Parathyroid adenoma (tissue), 2 donors: ENCODE measurements around the gene CDK11B.

Experiments
- H2AFZ ChIP-seq: fragments of 300-600 bp; sonication (generic); one replicate; pipeline ENCODE4 v1.7.0; 2017; ENCODE audit warnings: antibody characterized with exemption, mild to moderate bottlenecking
- H3K27ac ChIP-seq: fragments of 300-600 bp; sonication (generic); one replicate; pipeline ENCODE4 v1.7.0; 2017
- H3K27me3 ChIP-seq: fragments of 300-600 bp; sonication (generic); one replicate; pipeline ENCODE4 v1.7.0; 2017; ENCODE audit warnings: low read length; ENCODE audit not compliant: control insufficient read depth, insufficient read depth
- H3K36me3 ChIP-seq: fragments of 300-600 bp; sonication (generic); one replicate; pipeline ENCODE4 v1.7.0; 2017; ENCODE audit warnings: low read length; ENCODE audit not compliant: control insufficient read depth, insufficient read depth
- H3K4me1 ChIP-seq: fragments of 300-600 bp; sonication (generic); one replicate; pipeline ENCODE4 v1.7.0; 2017; ENCODE audit warnings: control low read depth
- H3K4me2 ChIP-seq: fragments of 300-600 bp; sonication (generic); one replicate; pipeline ENCODE4 v1.7.0; 2017; ENCODE audit warnings: low read length
- H3K4me3 ChIP-seq: fragments of 300-600 bp; sonication (generic); one replicate; pipeline ENCODE4 v1.7.0; 2017; ENCODE audit warnings: low read depth, low read length
- H3K79me2 ChIP-seq: fragments of 300-600 bp; sonication (generic); one replicate; pipeline ENCODE4 v1.7.0; 2017; ENCODE audit warnings: control low read depth
- H3K9ac ChIP-seq: fragments of 300-600 bp; sonication (generic); one replicate; pipeline ENCODE4 v1.7.0; 2017; ENCODE audit warnings: mild to moderate bottlenecking
- H3K9me3 ChIP-seq: fragments of 300-600 bp; sonication (generic); one replicate; pipeline ENCODE4 v1.7.0; 2017; ENCODE audit warnings: low read length; ENCODE audit not compliant: control insufficient read depth
- TF ChIP-seq, protein P1 (sequence below): fragments of 300-600 bp; sonication (generic); IDR thresholded peaks from one replicate; pipeline ENCODE4 v1.7.0; 2017; ENCODE audit warnings: antibody characterized with exemption, mild to moderate bottlenecking
- donor health status: primary hyperparathyroidism.

CDK11B gene

DNA sequence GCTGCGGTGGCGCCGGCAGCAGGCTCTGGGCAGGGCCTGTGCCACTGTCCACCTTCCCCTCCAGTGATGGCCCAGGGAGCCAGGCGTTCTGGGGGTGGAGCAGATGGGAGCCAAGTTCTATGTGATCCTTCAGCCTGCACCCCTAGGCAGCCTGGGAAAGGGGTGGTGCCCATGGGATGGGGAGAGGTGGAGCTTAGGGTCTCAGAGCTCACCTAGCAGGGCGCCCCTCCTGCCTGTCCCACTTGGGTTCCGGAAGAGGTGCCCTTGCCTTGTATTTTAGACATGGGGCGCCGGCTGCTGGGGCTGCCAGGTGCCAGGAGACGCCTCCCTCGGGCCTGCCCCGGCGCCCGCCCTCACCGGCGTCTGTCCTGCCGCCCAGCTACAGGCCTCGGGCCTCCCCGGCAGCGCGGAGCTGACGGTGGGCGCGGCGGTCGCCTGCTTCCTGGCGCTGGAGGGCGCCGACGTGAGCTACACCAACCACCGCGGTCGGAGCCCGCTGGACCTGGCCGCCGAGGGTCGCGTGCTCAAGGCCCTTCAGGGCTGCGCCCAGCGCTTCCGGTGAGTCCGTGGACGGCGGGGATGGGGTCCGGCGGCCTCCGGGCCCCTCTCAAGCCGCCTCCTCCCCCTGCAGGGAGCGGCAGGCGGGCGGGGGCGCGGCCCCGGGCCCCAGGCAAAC, 29.9 kb downstream of the CDK11B start:
- Histone ChIP-seq H3K9ac (no peak overlapping the region), H3K9me3 (no peaks in the 10 kb centered on the region), H2AFZ (no peak overlapping the region), H3K79me2 (no peaks in the 10 kb centered on the region), H3K27me3 (no peaks in the 10 kb centered on the region), H3K4me2 (no peak overlapping the region), H3K4me1 (no peaks in the 10 kb centered on the region), H3K27ac (no peak overlapping the region), H3K4me3 (no peak overlapping the region), H3K36me3 (no peaks in the 10 kb centered on the region)
- TF ChIP-seq, protein P1, sequence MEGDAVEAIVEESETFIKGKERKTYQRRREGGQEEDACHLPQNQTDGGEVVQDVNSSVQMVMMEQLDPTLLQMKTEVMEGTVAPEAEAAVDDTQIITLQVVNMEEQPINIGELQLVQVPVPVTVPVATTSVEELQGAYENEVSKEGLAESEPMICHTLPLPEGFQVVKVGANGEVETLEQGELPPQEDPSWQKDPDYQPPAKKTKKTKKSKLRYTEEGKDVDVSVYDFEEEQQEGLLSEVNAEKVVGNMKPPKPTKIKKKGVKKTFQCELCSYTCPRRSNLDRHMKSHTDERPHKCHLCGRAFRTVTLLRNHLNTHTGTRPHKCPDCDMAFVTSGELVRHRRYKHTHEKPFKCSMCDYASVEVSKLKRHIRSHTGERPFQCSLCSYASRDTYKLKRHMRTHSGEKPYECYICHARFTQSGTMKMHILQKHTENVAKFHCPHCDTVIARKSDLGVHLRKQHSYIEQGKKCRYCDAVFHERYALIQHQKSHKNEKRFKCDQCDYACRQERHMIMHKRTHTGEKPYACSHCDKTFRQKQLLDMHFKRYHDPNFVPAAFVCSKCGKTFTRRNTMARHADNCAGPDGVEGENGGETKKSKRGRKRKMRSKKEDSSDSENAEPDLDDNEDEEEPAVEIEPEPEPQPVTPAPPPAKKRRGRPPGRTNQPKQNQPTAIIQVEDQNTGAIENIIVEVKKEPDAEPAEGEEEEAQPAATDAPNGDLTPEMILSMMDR, result no peak

- H3K27ac ChIP-seq, result no peak overlapping the region
- no peaks in the 10 kb centered on the region for H3K79me2 ChIP-seq
- H3K27me3 ChIP-seq, result no peaks in the 10 kb centered on the region
- no peak overlapping the region for H3K9ac ChIP-seq
- H3K4me1 ChIP-seq, result no peaks in the 10 kb centered on the region
- no peaks in the 10 kb centered on the region for H3K36me3 ChIP-seq
- TF ChIP-seq, protein P1, result no peak
- no peak overlapping the region for H3K4me3 ChIP-seq
- H3K4me2 ChIP-seq, result no peak overlapping the region
- no peak overlapping the region for H2AFZ ChIP-seq
- no peaks in the 10 kb centered on the region for H3K9me3 ChIP-seq
Observed at GRCh38 chr1:1627829-1628753, 30.7 kb downstream of the CDK11B start.

GRCh38 chr1:1627261-1627828, 31.5 kb downstream of the CDK11B start:
- Histone ChIP-seq H3K4me3 (no peak overlapping the region), H3K4me2 (no peak overlapping the region), H2AFZ (no peak overlapping the region), H3K4me1 (no peaks in the 10 kb centered on the region), H3K27ac (no peak overlapping the region), H3K9me3 (no peaks in the 10 kb centered on the region), H3K9ac (no peak overlapping the region), H3K36me3 (no peaks in the 10 kb centered on the region), H3K27me3 (no peaks in the 10 kb centered on the region), H3K79me2 (no peaks in the 10 kb centered on the region)
- TF ChIP-seq, protein P1, result no peak

DNA sequence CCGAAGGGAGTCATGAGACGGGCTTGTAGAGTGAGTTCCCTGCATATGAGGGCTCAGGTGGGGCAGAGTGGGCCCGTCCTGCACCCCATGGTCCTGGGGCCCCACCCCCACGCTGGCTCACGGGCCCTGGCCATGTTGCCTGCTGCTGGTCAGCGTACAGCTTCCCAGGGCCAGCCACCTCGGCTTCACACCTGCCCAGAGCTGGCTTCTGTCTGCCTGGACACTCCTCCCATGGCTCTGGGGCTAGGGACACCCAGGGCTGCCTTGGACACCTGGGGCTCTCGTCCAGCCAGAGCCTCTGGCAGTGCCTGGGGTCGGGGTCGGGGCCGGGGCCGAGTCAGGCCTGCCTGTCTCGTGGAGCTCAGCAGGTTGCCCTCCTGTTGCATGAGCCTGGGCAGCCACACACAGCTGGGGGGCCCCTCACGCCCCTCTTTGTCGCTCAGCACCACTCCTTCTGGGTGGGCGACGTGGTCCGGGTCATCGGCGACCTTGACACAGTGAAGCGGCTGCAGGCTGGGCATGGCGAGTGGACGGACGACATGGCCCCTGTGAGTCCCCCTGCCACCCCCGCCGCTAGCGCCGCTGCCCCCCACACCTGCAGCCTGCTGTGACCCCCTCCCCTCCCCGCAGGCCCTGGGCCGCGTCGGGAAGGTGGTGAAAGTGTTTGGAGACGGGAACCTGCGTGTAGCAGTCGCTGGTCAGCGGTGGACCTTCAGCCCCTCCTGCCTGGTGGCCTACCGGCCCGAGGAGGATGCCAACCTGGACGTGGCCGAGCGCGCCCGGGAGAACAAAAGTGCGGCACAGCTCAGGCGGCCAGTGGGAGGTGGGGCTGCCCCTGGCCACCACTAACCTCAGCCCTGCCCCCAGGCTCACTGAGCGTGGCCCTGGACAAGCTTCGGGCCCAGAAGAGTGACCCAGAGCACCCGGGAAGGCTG, 32.3 kb downstream of the CDK11B start:
- Histone ChIP-seq H2AFZ (no peak overlapping the region), H3K27me3 (no peaks in the 10 kb centered on the region), H3K9ac (no peak overlapping the region), H3K4me1 (no peaks in the 10 kb centered on the region), H3K36me3 (no peaks in the 10 kb centered on the region), H3K9me3 (no peaks in the 10 kb centered on the region), H3K79me2 (no peaks in the 10 kb centered on the region), H3K27ac (no peak overlapping the region), H3K4me2 (no peak overlapping the region), H3K4me3 (no peak overlapping the region)
- TF ChIP-seq, protein P1, result no peak
